Gastroesophageal sphincter (tissue), 4 donors: ENCODE data around the gene COL18A1. TPM values are rescaled to one million over a fixed set of nuclear protein-coding genes. Genes with fewer than 3 reads are reported as not detected.

Source experiments
- ATAC-seq: fragments of 150-250 bp; one replicate; pipeline ENCODE4 v1.9.1; 2016; ENCODE audit warnings: mild to moderate bottlenecking, moderate library complexity
- H3K27ac ChIP-seq, 4 donors: fragments of 200-600 bp; sonication (generic) in 3 of 4; 1 replicate in 3 of 4; 2 replicates in 1 of 4; pipeline ENCODE4 v1.5.1; 2016 to 2019
- H3K27me3 ChIP-seq: fragments of 200-600 bp; sonication (generic); one replicate; pipeline ENCODE4 v1.5.1; 2019
- H3K36me3 ChIP-seq, 2 donors: fragments of 200-600 bp; sonication (generic); one replicate each; pipeline ENCODE4 v1.5.1; 2019; ENCODE audit warnings: control low read depth in 1 of 2
- H3K4me1 ChIP-seq, 3 donors: fragments of 200-600 bp; sonication (generic); 1 replicate in 2 of 3; 2 replicates in 1 of 3; pipeline ENCODE4 v1.5.1; 2016 to 2019; ENCODE audit warnings: control low read depth in 2 of 3
- H3K4me3 ChIP-seq, 2 donors: fragments of 200-600 bp; sonication (generic); one replicate each; pipeline ENCODE4 v1.5.1; 2019; ENCODE audit warnings: mild to moderate bottlenecking in 1 of 2, moderate library complexity in 1 of 2
- H3K9me3 ChIP-seq, 3 donors: fragments of 200-600 bp; sonication (generic); one replicate each; pipeline ENCODE4 v1.5.1; 2017 to 2019; ENCODE audit warnings: control low read depth in 2 of 3
- EP300 ChIP-seq: sonication (generic); formaldehyde crosslinking; IDR thresholded peaks from one replicate; pipeline ENCODE4 v1.6.1; 2017; ENCODE audit warnings: antibody characterized with exemption, mild to moderate bottlenecking
- POLR2A ChIP-seq, 2 donors: fragments of 450-650 bp; IDR thresholded peaks; one replicate each; pipeline ENCODE4 v1.6.1; 2017; ENCODE audit warnings: antibody characterized with exemption in 2 of 2, mild to moderate bottlenecking in 2 of 2, moderate library complexity in 1 of 2
- POLR2AphosphoS5 ChIP-seq: sonication (generic); formaldehyde crosslinking; IDR thresholded peaks from one replicate; pipeline ENCODE4 v1.6.1; 2017; ENCODE audit warnings: antibody characterized with exemption
- WGBS, 2 donors: methylation state at CpG; one replicate each; pipeline ENCODE4 v1.1.5; 2018; ENCODE audit warnings: low coverage in 1 of 2; 5-methylcytosine and 5-hydroxymethylcytosine counted together
- total RNA-seq, 4 donors: library from RNA; depleted of rRNA; stranded (reverse); fragments of >200 nt; gene quantifications; one replicate each; pipeline ENCODE4 v1.1.0, GENCODE V29; 2016
- TF ChIP-seq, protein P1 (sequence below), 4 experiments: fragments of 200-600 bp in 2 of 4; fragments of 450-650 bp in 2 of 4; sonication (generic) in 1 of 4; IDR thresholded peaks; one replicate each; pipeline ENCODE4 v1.5.1; 2017 to 2019; ENCODE audit warnings: antibody characterized with exemption in 4 of 4, mild to moderate bottlenecking in 2 of 4, moderate library complexity in 2 of 4

The COL18A1 gene
- total RNA-seq, 4 donors from 2014 or later = 69.3 to 116 (median 78.4) TPM

- Histone ChIP-seq H3K36me3 (peaks cover 0 to 66% of the 10 kb centered on the region in 2 donors), H3K9me3 (no peaks in the 10 kb centered on the region), H3K4me1 (no peaks in the 10 kb centered on the region), H3K27me3 (no peaks in the 10 kb centered on the region), H3K4me3 (no peak overlapping the region), H3K27ac (no peak overlapping the region)
- no peak for ATAC-seq
- WGBS, 2 donors = 50 to 87% methylated on average over 2 to 5 of the region's 18 CpGs
- no peak for TF ChIP-seq POLR2AphosphoS5
- TF ChIP-seq, protein P1, sequence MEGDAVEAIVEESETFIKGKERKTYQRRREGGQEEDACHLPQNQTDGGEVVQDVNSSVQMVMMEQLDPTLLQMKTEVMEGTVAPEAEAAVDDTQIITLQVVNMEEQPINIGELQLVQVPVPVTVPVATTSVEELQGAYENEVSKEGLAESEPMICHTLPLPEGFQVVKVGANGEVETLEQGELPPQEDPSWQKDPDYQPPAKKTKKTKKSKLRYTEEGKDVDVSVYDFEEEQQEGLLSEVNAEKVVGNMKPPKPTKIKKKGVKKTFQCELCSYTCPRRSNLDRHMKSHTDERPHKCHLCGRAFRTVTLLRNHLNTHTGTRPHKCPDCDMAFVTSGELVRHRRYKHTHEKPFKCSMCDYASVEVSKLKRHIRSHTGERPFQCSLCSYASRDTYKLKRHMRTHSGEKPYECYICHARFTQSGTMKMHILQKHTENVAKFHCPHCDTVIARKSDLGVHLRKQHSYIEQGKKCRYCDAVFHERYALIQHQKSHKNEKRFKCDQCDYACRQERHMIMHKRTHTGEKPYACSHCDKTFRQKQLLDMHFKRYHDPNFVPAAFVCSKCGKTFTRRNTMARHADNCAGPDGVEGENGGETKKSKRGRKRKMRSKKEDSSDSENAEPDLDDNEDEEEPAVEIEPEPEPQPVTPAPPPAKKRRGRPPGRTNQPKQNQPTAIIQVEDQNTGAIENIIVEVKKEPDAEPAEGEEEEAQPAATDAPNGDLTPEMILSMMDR (IDR thresholded peaks at IDR 0.05) = no peak
- no peak for TF ChIP-seq POLR2A (IDR thresholded peaks at IDR 0.05)
- no peak for TF ChIP-seq EP300
These were observed 83.1 kb downstream of the COL18A1 start for GRCh38 chr21:45487891-45488600.

DNA sequence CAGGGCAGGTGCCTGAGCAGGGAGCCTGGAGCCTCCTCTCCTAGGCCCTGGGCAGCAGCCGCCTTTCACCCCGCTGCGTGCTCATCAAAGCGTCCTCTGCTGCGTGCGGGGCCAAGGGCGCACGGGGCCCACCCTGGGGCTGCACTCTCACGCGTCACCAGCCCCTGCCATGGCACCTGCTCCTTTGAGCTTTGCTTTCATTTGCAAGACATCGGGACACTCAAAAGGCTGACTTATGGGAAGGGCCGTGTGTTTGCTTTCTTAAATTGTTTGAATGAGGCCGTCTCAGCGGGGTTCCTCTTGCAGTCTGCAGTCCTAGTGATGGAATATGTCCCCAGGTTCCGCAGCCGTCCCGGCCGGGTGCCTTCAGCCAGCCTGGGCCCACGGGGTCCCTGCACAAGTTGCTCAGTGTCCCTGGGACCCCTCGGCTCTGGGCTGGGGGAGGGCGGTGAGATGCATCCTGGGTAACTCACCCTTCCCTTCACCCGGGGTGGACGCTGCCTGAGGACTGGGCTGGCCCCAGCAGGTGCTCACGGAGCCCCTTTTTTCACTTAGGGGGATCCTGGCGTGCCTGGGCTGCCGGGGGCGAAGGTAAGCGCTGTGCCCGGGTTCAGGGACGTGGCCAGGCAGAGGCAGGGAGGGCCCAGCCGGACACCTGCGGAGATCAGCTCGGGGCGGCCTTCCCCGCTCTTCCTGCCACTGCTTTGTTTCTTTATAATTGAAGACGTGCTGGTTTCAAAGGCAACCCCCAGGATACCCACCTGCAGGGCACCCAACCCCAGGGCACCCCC is 84.2 kb downstream of the COL18A1 start:
- H3K9me3 ChIP-seq = no peaks in the 10 kb centered on the region

DNA sequence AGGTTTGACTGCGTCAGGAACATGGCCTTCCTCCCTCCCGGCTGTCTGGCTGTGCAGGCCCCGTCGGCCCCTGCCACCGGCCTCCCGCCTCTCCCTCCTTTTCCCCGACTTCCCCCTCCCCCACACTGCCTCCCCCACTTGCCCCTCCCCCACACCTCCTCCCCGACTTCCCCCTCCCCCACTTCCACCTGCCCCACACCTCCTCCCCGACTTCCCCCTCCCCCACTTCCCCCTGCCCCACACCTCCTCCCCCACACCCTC is 84.7 kb downstream of the COL18A1 start:
- Histone ChIP-seq H3K9me3 (no peaks in the 10 kb centered on the region), H3K36me3 (peaks cover 0 to 68% of the 10 kb centered on the region in 2 donors), H3K27ac (no peak overlapping the region), H3K4me1 (no peaks in the 10 kb centered on the region), H3K4me3 (no peak overlapping the region), H3K27me3 (no peaks in the 10 kb centered on the region)
- 59 to 60% methylated on average over 5 to 6 of the region's 9 CpGs for WGBS, 2 donors
- TF ChIP-seq, protein P1 (IDR thresholded peaks at IDR 0.05) = no peak
- TF ChIP-seq POLR2A (IDR thresholded peaks at IDR 0.05) (no peak), POLR2AphosphoS5 (no peak), EP300 (no peak)
- no peak for ATAC-seq

More for the DNA sequence above, 84.2 kb downstream of the COL18A1 start:
- ATAC-seq = no peak
- Histone ChIP-seq H3K27me3 (no peaks in the 10 kb centered on the region), H3K4me1 (no peaks in the 10 kb centered on the region), H3K4me3 (no peak overlapping the region), H3K27ac (no peak overlapping the region), H3K36me3 (peaks cover 0 to 66% of the 10 kb centered on the region in 2 donors)
- 70 to 100% methylated on average over 2 of the region's 36 CpGs for WGBS, 2 donors
- no peak for TF ChIP-seq POLR2AphosphoS5
- TF ChIP-seq POLR2A (IDR thresholded peaks at IDR 0.05) = no peak
- TF ChIP-seq, protein P1 (IDR thresholded peaks at IDR 0.05) = no peak
- no peak for TF ChIP-seq EP300

DNA sequence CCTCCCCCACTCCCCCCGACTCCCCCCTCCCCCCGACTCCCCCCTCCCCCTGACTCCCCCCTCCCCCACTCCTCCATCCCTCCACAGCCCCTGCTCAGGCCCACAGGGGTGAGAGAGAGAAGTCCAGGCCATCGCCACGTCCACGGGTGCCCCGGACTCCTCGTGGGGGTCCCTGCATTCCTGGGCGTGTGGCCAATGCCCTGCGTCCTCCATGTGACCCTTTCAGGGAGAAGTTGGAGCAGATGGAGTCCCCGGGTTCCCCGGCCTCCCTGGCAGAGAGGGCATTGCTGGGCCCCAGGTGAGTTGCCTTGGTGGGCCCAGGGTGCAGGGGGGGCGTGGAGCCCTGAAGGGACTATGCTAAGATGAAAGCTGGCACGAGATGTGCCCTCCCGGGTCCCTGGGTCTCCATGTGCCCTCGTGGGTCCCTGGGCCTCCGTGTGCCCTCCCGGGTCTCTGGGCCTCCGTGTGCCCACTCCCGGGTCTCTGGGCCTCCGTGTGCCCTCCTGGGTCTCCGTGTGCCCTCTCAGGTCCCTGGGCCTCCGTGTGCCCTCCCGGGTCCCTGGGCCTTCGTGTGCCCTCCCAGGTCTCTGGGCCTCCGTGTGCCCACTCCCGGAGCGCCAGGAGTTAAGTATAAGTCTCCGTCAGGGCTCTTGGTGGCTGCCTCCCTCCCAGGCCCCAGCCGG is 85.2 kb downstream of the COL18A1 start:
- WGBS, 2 donors = no CpG with 5 or more reads among the region's 29 CpGs
- ATAC-seq = no peak
- no peaks in the 10 kb centered on the region for H3K4me1 ChIP-seq
- H3K27ac ChIP-seq = no peak overlapping the region
- no peaks in the 10 kb centered on the region for H3K27me3 ChIP-seq
- H3K9me3 ChIP-seq = no peaks in the 10 kb centered on the region
- TF ChIP-seq POLR2AphosphoS5 (no peak), EP300 (no peak), POLR2A (IDR thresholded peaks at IDR 0.05) (no peak)
- TF ChIP-seq, protein P1 (IDR thresholded peaks at IDR 0.05) = no peak
- H3K36me3 ChIP-seq = peaks cover 0 to 73% of the 10 kb centered on the region in 2 donors
- no peak overlapping the region for H3K4me3 ChIP-seq
